Liver (tissue), 2 donors: ENCODE results near the gene NKX3-2.

Experiments used
- CTCF ChIP-seq: fragments of 150-350 bp; IDR thresholded peaks from 2 replicates; pipeline ENCODE4 v1.5.1; 2017; ENCODE audit warnings: improper control_type of control experiment, low read depth, low read length; ENCODE audit not compliant: missing input control
- ZBTB33 ChIP-seq: IDR thresholded peaks from 2 replicates; pipeline ENCODE4 v1.6.1; 2016; ENCODE audit warnings: antibody characterized with exemption
- donor health status: healthy.

- TF ChIP-seq CTCF (no peak), ZBTB33 (no peak)
Measured at GRCh38 chr4:13529128-13529919, 15.0 kb downstream of the NKX3-2 start.
